DND-41 (cell line): Measurements from ENCODE around the gene PTPRA.

Experiments used
- EZH2 ChIP-seq: IDR thresholded peaks from 3 replicates; pipeline ENCODE4 v1.6.1; 2012; ENCODE audit warnings: borderline replicate concordance, low read depth, mild to moderate bottlenecking, moderate library complexity, low read length, inconsistent platforms; ENCODE audit not compliant: severe bottlenecking
- TF ChIP-seq, protein P1 (sequence below): IDR thresholded peaks from 2 replicates; pipeline ENCODE4 v1.5.1; 2012; ENCODE audit warnings: borderline replicate concordance, low read length, moderate library complexity, mild to moderate bottlenecking; ENCODE audit not compliant: poor library complexity, severe bottlenecking; ENCODE audit errors: extremely low read depth

- TF ChIP-seq, protein P1, sequence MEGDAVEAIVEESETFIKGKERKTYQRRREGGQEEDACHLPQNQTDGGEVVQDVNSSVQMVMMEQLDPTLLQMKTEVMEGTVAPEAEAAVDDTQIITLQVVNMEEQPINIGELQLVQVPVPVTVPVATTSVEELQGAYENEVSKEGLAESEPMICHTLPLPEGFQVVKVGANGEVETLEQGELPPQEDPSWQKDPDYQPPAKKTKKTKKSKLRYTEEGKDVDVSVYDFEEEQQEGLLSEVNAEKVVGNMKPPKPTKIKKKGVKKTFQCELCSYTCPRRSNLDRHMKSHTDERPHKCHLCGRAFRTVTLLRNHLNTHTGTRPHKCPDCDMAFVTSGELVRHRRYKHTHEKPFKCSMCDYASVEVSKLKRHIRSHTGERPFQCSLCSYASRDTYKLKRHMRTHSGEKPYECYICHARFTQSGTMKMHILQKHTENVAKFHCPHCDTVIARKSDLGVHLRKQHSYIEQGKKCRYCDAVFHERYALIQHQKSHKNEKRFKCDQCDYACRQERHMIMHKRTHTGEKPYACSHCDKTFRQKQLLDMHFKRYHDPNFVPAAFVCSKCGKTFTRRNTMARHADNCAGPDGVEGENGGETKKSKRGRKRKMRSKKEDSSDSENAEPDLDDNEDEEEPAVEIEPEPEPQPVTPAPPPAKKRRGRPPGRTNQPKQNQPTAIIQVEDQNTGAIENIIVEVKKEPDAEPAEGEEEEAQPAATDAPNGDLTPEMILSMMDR, result no peak
- TF ChIP-seq EZH2, result no peak
Observed at GRCh38 chr20:2879146-2879545, 5.9 kb downstream of the PTPRA start.
